Skeletal muscle cell (primary cell): Measurements from ENCODE around the gene EIF2AK2.

Source experiments
- DNase-seq: peaks from one replicate; pipeline ENCODE4 v3.0.0-alpha.2; 2010; ENCODE audit warnings: low read depth
- H3K4me3 ChIP-seq: 2 replicates; pipeline ENCODE4 v1.5.1; 2011; ENCODE audit warnings: low read depth, mild to moderate bottlenecking, control low read depth, low read length, moderate library complexity

EIF2AK2 gene

DNA sequence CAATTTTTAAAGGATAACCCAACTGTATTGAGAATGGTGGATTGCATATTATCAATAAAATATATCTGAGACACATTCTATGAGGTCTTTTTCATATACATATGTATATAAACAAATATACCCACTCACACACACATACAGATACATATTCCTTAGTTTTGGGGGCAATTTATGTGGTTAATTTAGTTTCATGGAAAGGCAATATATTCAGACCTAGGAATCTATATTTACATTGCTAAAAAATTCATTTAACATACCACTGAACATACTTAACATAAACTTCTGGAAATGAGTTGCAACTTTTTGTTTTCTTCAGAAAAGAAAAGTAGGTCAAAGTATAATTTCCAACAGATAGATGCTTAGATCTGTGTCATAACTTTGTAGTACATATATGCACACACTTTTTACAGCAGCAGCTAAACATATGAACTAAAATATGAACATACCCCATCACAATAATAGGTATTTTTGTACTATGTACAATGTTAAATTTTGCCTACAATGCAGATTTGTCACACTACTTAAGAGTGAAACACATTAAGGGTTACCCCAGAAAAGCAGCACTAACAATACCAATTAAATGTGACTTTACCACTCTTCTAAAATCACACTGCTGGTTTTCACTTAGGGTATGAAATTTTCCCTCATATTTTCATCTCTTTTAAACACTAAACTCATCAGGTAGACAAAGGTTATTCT is 95.6 kb downstream of the EIF2AK2 start:
- H3K4me3 ChIP-seq, result no peak overlapping the region

DNA sequence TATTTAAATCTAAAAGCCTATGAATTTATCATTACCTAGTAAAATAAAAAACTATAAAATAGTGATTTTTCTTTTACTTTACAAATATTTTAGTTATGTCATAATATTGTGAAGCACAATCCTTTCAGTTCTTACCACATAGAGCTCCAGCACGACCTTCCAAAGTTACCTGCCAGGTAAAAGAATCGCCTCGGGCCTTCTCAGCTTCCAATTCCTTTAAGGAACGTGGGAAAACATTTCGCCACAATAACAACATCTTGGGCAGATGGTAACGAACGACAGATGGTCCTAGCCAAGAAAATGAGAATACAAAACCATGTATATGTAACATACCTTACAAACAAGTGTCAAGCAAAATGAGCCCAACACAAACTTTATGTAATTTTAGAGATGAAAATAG is 96.3 kb downstream of the EIF2AK2 start:
- no peak for DNase-seq
- no peak overlapping the region for H3K4me3 ChIP-seq

More for the DNA sequence above, 95.6 kb downstream of the EIF2AK2 start:
- DNase-seq, result no peak

DNA sequence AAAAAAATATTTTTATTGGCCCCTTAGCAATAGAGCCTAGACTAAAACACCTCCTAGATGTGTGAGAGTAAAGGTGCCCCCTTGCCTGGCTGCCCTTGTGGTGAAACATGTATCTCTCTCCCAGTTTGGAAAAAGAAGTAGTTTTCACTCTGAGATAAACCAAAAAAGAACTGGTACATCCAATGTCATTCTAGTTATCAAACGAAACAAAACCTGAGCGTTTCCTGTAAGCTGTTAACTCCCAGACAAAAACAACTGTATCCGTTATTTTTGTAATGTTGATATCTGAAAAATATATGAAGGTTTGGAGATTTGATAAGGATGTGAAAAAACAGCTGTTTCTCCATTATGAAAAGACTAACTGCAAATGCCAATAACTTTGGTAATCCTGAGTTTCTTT is 96.9 kb downstream of the EIF2AK2 start:
- H3K4me3 ChIP-seq, result no peak overlapping the region
- no peak for DNase-seq

GRCh38 chr2:37052600-37053332 is 104.0 kb downstream of the EIF2AK2 start:
- no peak for DNase-seq
- H3K4me3 ChIP-seq, result no peak overlapping the region
